HEK293T (cell line): ENCODE measurements around the gene MAGIX.
"Not testable (repeated sequence)": the region's sequence is repeated elsewhere in the genome, so short reads cannot be mapped to it uniquely, and the experiment has no call there.

Experiments
- CTCF ChIA-PET: fragments of 350-600 bp; formaldehyde crosslinking; extraction: SDS; loops from one replicate; lab custom pipeline; 2021; ENCODE audit warnings: antibody characterized with exemption, inconsistent platforms; lab: Yijun Ruan, JAX
- POLR2A ChIA-PET: fragments of 350-600 bp; formaldehyde crosslinking; extraction: SDS; loops from one replicate; lab custom pipeline; 2020; ENCODE audit warnings: antibody characterized with exemption, inconsistent platforms; lab: Yijun Ruan, JAX
- DNase-seq: peaks from one replicate; pipeline ENCODE4 v3.0.0; 2012; ENCODE audit warnings: mixed read lengths; ENCODE audit errors: extremely low spot score
- ARNT ChIP-seq: fragments of 450-650 bp; IDR thresholded peaks from 2 replicates; pipeline ENCODE4 v1.6.1; 2017; ENCODE audit warnings: mild to moderate bottlenecking
- BHLHE40 ChIP-seq: fragments of 450-650 bp; IDR thresholded peaks from 2 replicates; pipeline ENCODE4 v1.6.1; 2016; ENCODE audit warnings: mild to moderate bottlenecking, moderate library complexity, borderline replicate concordance
- CTBP1 ChIP-seq: fragments of 450-650 bp; IDR thresholded peaks from 2 replicates; pipeline ENCODE4 v1.6.1; 2016; ENCODE audit warnings: borderline replicate concordance
- ELF4 ChIP-seq: fragments of 450-650 bp; IDR thresholded peaks from 2 replicates; pipeline ENCODE4 v1.6.1; 2017; ENCODE audit warnings: antibody characterized with exemption
- FOXA1 ChIP-seq: fragments of 450-650 bp; IDR thresholded peaks from 2 replicates; pipeline ENCODE4 v1.6.1; 2016; ENCODE audit warnings: mild to moderate bottlenecking
- FOXK2 ChIP-seq: fragments of 450-650 bp; IDR thresholded peaks from 2 replicates; pipeline ENCODE4 v1.6.1; 2016; ENCODE audit warnings: mild to moderate bottlenecking
- FOXM1 ChIP-seq: fragments of 450-650 bp; IDR thresholded peaks from 2 replicates; pipeline ENCODE4 v1.6.1; 2017; ENCODE audit warnings: mild to moderate bottlenecking, borderline replicate concordance
- HDGF ChIP-seq: fragments of 450-650 bp; IDR thresholded peaks from 2 replicates; pipeline ENCODE4 v1.6.1; 2017; ENCODE audit warnings: antibody characterized with exemption, borderline replicate concordance
- L3MBTL2 ChIP-seq: fragments of 450-650 bp; conservative IDR thresholded peaks from 2 replicates; pipeline ENCODE4 v1.6.1; 2016; ENCODE audit warnings: mild to moderate bottlenecking
- LEF1 ChIP-seq: fragments of 450-650 bp; IDR thresholded peaks from 2 replicates; pipeline ENCODE4 v1.6.1; 2017; ENCODE audit warnings: mild to moderate bottlenecking, borderline replicate concordance
- NFRKB ChIP-seq: fragments of 450-650 bp; IDR thresholded peaks from 2 replicates; pipeline ENCODE4 v1.6.1; 2016; ENCODE audit warnings: mild to moderate bottlenecking, moderate library complexity
- PKNOX1 ChIP-seq: fragments of 450-650 bp; IDR thresholded peaks from 2 replicates; pipeline ENCODE4 v1.6.1; 2016
- SP1 ChIP-seq: fragments of 450-650 bp; IDR thresholded peaks from 2 replicates; pipeline ENCODE4 v1.6.1; 2017
- SUZ12 ChIP-seq: fragments of 450-650 bp; IDR thresholded peaks from 2 replicates; pipeline ENCODE4 v1.6.1; 2016; ENCODE audit warnings: mild to moderate bottlenecking
- TARDBP ChIP-seq: fragments of 450-650 bp; IDR thresholded peaks from 2 replicates; pipeline ENCODE4 v1.6.1; 2016
- ZNF384 ChIP-seq: fragments of 450-650 bp; IDR thresholded peaks from 2 replicates; pipeline ENCODE4 v1.6.1; 2016

MAGIX gene

GRCh38 chrX:49129427-49129826 lies 33.1 kb upstream of the MAGIX start:
- no peak for DNase-seq
- POLR2A ChIA-PET: no interaction called here
- CTCF ChIA-PET: no interaction called here
- no peak for TF ChIP-seq PKNOX1
- TF ChIP-seq HDGF: no peak
- no peak for TF ChIP-seq ARNT
- TF ChIP-seq NFRKB: no peak
- no peak for TF ChIP-seq CTBP1
- no peak for TF ChIP-seq L3MBTL2

GRCh38 chrX:49132275-49132674 lies 30.3 kb upstream of the MAGIX start:
- DNase-seq, CTCF ChIA-PET, POLR2A ChIA-PET: not testable (repeated sequence)

- CTCF ChIA-PET: interaction anchor here (0.6 kb wide), 1 partner anchor 161 kb away, joined by 3 read pairs; no protein-coding TSS in a partner anchor
- POLR2A ChIA-PET: no interaction called here
- no peak for DNase-seq
- TF ChIP-seq SUZ12: no peak
- TF ChIP-seq HDGF: no peak
- TF ChIP-seq LEF1: no peak
- no peak for TF ChIP-seq PKNOX1
- no peak for TF ChIP-seq BHLHE40
- TF ChIP-seq ELF4: no peak
- no peak for TF ChIP-seq FOXM1
- no peak for TF ChIP-seq ARNT
- no peak for TF ChIP-seq CTBP1
These were observed 28.8 kb upstream of the MAGIX start for GRCh38 chrX:49133759-49134158.

GRCh38 chrX:49137492-49137891 lies 25.1 kb upstream of the MAGIX start:
- ChIA-PET POLR2A (no interaction called here), CTCF (no interaction called here)
- DNase-seq: no peak
- TF ChIP-seq ARNT (no peak), CTBP1 (no peak), ELF4 (no peak), L3MBTL2 (no peak), PKNOX1 (no peak), SP1 (no peak), SUZ12 (no peak), LEF1 (no peak), ZNF384 (no peak), TARDBP (no peak), FOXA1 (no peak), NFRKB (no peak), HDGF (no peak), FOXK2 (no peak), FOXM1 (no peak), BHLHE40 (no peak)

- POLR2A ChIA-PET: no interaction called here
- CTCF ChIA-PET: no interaction called here
- DNase-seq: no peak
- TF ChIP-seq PKNOX1 (no peak), FOXA1 (no peak), FOXM1 (no peak), TARDBP (no peak), ELF4 (no peak), HDGF (no peak), SP1 (no peak), NFRKB (no peak), CTBP1 (no peak)
These were observed 22.8 kb upstream of the MAGIX start for GRCh38 chrX:49139713-49140112.

GRCh38 chrX:49142264-49142663 lies 20.3 kb upstream of the MAGIX start:
- CTCF ChIA-PET: interaction anchor here (0.8 to 2.0 kb wide), 2 partner anchors 12 to 15 kb away, joined by 3 to 6 read pairs; no protein-coding TSS in a partner anchor
- not testable (repeated sequence) for DNase-seq
- POLR2A ChIA-PET: interaction anchor here (3.2 kb wide), 1 partner anchor 13 kb away, joined by 12 read pairs; no protein-coding TSS in a partner anchor

- not testable (repeated sequence) for DNase-seq
- ChIA-PET CTCF (interaction anchor here (2.0 kb wide), 1 partner anchor 11 kb away, joined by 6 read pairs; no protein-coding TSS in a partner anchor), POLR2A (interaction anchor here (3.2 kb wide), 1 partner anchor 12 kb away, joined by 12 read pairs; no protein-coding TSS in a partner anchor)
These were observed 19.4 kb upstream of the MAGIX start for GRCh38 chrX:49143154-49143553.
